Activated CD4-positive, alpha-beta memory T cell treated with anti-CD3 and anti-CD28 coated beads, Interleukin-2, amount 10 ng/mL, durations not matched to agents 7 days and 5 days (primary cell): ENCODE results near the gene AGAP1. TPM values are rescaled to one million over a fixed set of nuclear protein-coding genes. Genes with fewer than 3 reads are reported as not detected.
A peak's percentile ranks its signal among the peaks of the same experiment; 100 is the strongest.

Source experiments
- CTCF ChIA-PET: fragments of 350-600 bp; sonication (Branson Sonifier 250); formaldehyde crosslinking; loops from one replicate; lab custom pipeline; 2021; ENCODE audit warnings: antibody characterized with exemption, inconsistent platforms; lab: Charles Lee
- POLR2A ChIA-PET: fragments of 350-600 bp; sonication (Branson Sonifier 250); formaldehyde crosslinking; loops from one replicate; lab custom pipeline; 2021; ENCODE audit warnings: antibody characterized with exemption; lab: Charles Lee
- DNase-seq: peaks from one replicate; pipeline ENCODE4 v3.0.0-alpha.2; 2020
- H3K27ac Mint-ChIP-seq: one replicate; pipeline ENCODE4 v1.8.0; 2021; ENCODE audit warnings: mild to moderate bottlenecking, mixed read lengths
- H3K27me3 Mint-ChIP-seq: one replicate; pipeline ENCODE4 v1.8.0; 2021; ENCODE audit warnings: mixed read lengths
- H3K36me3 Mint-ChIP-seq: one replicate; pipeline ENCODE4 v1.8.0; 2021; ENCODE audit warnings: low read depth, mixed read lengths
- H3K4me1 Mint-ChIP-seq: one replicate; pipeline ENCODE4 v1.8.0; 2021; ENCODE audit warnings: mixed read lengths
- H3K4me3 Mint-ChIP-seq: one replicate; pipeline ENCODE4 v1.8.0; 2021; ENCODE audit warnings: mild to moderate bottlenecking, mixed read lengths
- H3K9me3 Mint-ChIP-seq: one replicate; pipeline ENCODE4 v1.8.0; 2021; ENCODE audit warnings: mixed read lengths
- total RNA-seq, 2 experiments: library from RNA; stranded (reverse); gene quantifications; one replicate each; pipeline ENCODE4 v1.2.3, GENCODE V29; 2021

The AGAP1 gene
- total RNA-seq, 2 experiments from 2014 or later, result 1.1 to 1.2 TPM

- DNase-seq, result no peak
- CTCF ChIA-PET, result no interaction called here
- Mint-ChIP-seq H3K36me3 (peaks cover 8% of the 10 kb centered on the region), H3K27me3 (peaks cover 65% of the 10 kb centered on the region), H3K9me3 (no peaks in the 10 kb centered on the region), H3K27ac (no peak overlapping the region), H3K4me1 (peaks cover 4% of the 10 kb centered on the region), H3K4me3 (no peak overlapping the region)
- POLR2A ChIA-PET, result no interaction called here
Observed at GRCh38 chr2:236167297-236168109, 673.7 kb downstream of the AGAP1 start.

GRCh38 chr2:236168110-236169080 is 674.6 kb downstream of the AGAP1 start, which contains the start of gene GBX2:
Gene GBX2, minus strand, starts transcription at chr2:236168386. Its CDS starts 415 bp downstream, at chr2:236167971.
- Mint-ChIP-seq H3K27ac (peak within 1 kb of the TSS; percentile 47), H3K27me3 (peaks cover 62% of the 10 kb centered on the region), H3K9me3 (no peaks in the 10 kb centered on the region), H3K36me3 (peaks cover 8% of the 10 kb centered on the region), H3K4me1 (peaks cover 4% of the 10 kb centered on the region), H3K4me3 (no peak within 1 kb of the TSS)
- CTCF ChIA-PET, result interaction anchor here (0.6 kb wide), 1 partner anchor 9 kb away, joined by 3 read pairs; no protein-coding TSS in a partner anchor
- POLR2A ChIA-PET, result no interaction called here
- DNase-seq, result no peak

GRCh38 chr2:236169151-236169721 is 675.4 kb downstream of the AGAP1 start:
- peaks cover 70% of the 10 kb centered on the region for H3K27me3 Mint-ChIP-seq
- H3K27ac Mint-ChIP-seq, result peak overlapping the region; percentile 47
- H3K9me3 Mint-ChIP-seq, result no peaks in the 10 kb centered on the region
- POLR2A ChIA-PET, result no interaction called here
- H3K36me3 Mint-ChIP-seq, result peaks cover 8% of the 10 kb centered on the region
- CTCF ChIA-PET, result interaction anchor here (0.5 to 1.0 kb wide), 3 partner anchors 8 to 20 kb away, joined by 3 to 4 read pairs (median 3); no protein-coding TSS in a partner anchor
- no peak overlapping the region for H3K4me3 Mint-ChIP-seq
- no peak for DNase-seq
- peaks cover 4% of the 10 kb centered on the region for H3K4me1 Mint-ChIP-seq

- peaks cover 8% of the 10 kb centered on the region for H3K36me3 Mint-ChIP-seq
- H3K27ac Mint-ChIP-seq, result peak overlapping the region; percentile 31
- DNase-seq, result no peak
- H3K27me3 Mint-ChIP-seq, result peaks cover 73% of the 10 kb centered on the region
- H3K4me1 Mint-ChIP-seq, result peaks cover 4% of the 10 kb centered on the region
- H3K9me3 Mint-ChIP-seq, result no peaks in the 10 kb centered on the region
- no peak overlapping the region for H3K4me3 Mint-ChIP-seq
- ChIA-PET POLR2A (no interaction called here), CTCF (interaction anchor here (0.5 to 1.0 kb wide), 3 partner anchors 11 to 390 kb away, joined by 3 to 4 read pairs (median 4); no protein-coding TSS in a partner anchor)
Observed at GRCh38 chr2:236169741-236170589, 676.1 kb downstream of the AGAP1 start.

GRCh38 chr2:236170590-236171165 is 676.8 kb downstream of the AGAP1 start:
- DNase-seq, result no peak
- Mint-ChIP-seq H3K9me3 (no peaks in the 10 kb centered on the region), H3K27me3 (peaks cover 72% of the 10 kb centered on the region), H3K36me3 (peaks cover 8% of the 10 kb centered on the region), H3K4me1 (peaks cover 4% of the 10 kb centered on the region), H3K27ac (no peak overlapping the region), H3K4me3 (no peak overlapping the region)
- ChIA-PET POLR2A (no interaction called here), CTCF (interaction anchor here (0.9 kb wide), 1 partner anchor 391 kb away, joined by 4 read pairs; no protein-coding TSS in a partner anchor)

GRCh38 chr2:236171181-236171679 is 677.4 kb downstream of the AGAP1 start:
- ChIA-PET CTCF (interaction anchor here (0.6 to 0.9 kb wide), 2 partner anchors 36 to 392 kb away, joined by 4 read pairs; no protein-coding TSS in a partner anchor), POLR2A (no interaction called here)
- peaks cover 8% of the 10 kb centered on the region for H3K36me3 Mint-ChIP-seq
- no peaks in the 10 kb centered on the region for H3K9me3 Mint-ChIP-seq
- peaks cover 4% of the 10 kb centered on the region for H3K4me1 Mint-ChIP-seq
- H3K4me3 Mint-ChIP-seq, result no peak overlapping the region
- H3K27me3 Mint-ChIP-seq, result peaks cover 72% of the 10 kb centered on the region
- H3K27ac Mint-ChIP-seq, result no peak overlapping the region
- no peak for DNase-seq

- H3K4me1 Mint-ChIP-seq, result peaks cover 3% of the 10 kb centered on the region
- CTCF ChIA-PET, result interaction anchor here (0.6 to 0.9 kb wide), 2 partner anchors 35 to 393 kb away, joined by 3 to 4 read pairs; no protein-coding TSS in a partner anchor
- no peak overlapping the region for H3K27ac Mint-ChIP-seq
- peaks cover 71% of the 10 kb centered on the region for H3K27me3 Mint-ChIP-seq
- H3K4me3 Mint-ChIP-seq, result no peak overlapping the region
- no peaks in the 10 kb centered on the region for H3K9me3 Mint-ChIP-seq
- no peak for DNase-seq
- H3K36me3 Mint-ChIP-seq, result peaks cover 8% of the 10 kb centered on the region
- POLR2A ChIA-PET, result no interaction called here
Observed at GRCh38 chr2:236171680-236172254, 677.9 kb downstream of the AGAP1 start.

- H3K36me3 Mint-ChIP-seq, result peaks cover 8% of the 10 kb centered on the region
- peaks cover 2% of the 10 kb centered on the region for H3K4me1 Mint-ChIP-seq
- H3K27ac Mint-ChIP-seq, result no peak overlapping the region
- no peak overlapping the region for H3K4me3 Mint-ChIP-seq
- no peaks in the 10 kb centered on the region for H3K9me3 Mint-ChIP-seq
- peaks cover 71% of the 10 kb centered on the region for H3K27me3 Mint-ChIP-seq
- POLR2A ChIA-PET, result no interaction called here
- DNase-seq, result no peak
- CTCF ChIA-PET, result interaction anchor here (0.6 to 0.9 kb wide), 2 partner anchors 35 to 393 kb away, joined by 3 to 4 read pairs; no protein-coding TSS in a partner anchor
Observed at GRCh38 chr2:236172255-236173035, 678.6 kb downstream of the AGAP1 start.

- H3K27ac Mint-ChIP-seq, result no peak overlapping the region
- peaks cover 72% of the 10 kb centered on the region for H3K27me3 Mint-ChIP-seq
- POLR2A ChIA-PET, result no interaction called here
- peaks cover 8% of the 10 kb centered on the region for H3K36me3 Mint-ChIP-seq
- peaks cover 2% of the 10 kb centered on the region for H3K4me1 Mint-ChIP-seq
- H3K9me3 Mint-ChIP-seq, result no peaks in the 10 kb centered on the region
- DNase-seq, result no peak
- H3K4me3 Mint-ChIP-seq, result no peak overlapping the region
- CTCF ChIA-PET, result no interaction called here
Observed at GRCh38 chr2:236173036-236173728, 679.3 kb downstream of the AGAP1 start.
